ENCODE measurements around the gene SP140L.

GRCh38 chr2:230327418-230328154 lies 593 bp downstream of the SP140L start:
- TF ChIP-seq CTCF (IDR thresholded peaks at IDR 0.05; ENCODE audit: low read depth, low read length, poor library complexity, severe bottlenecking) (no peak), EZH2phosphoT487 (IDR thresholded peaks at IDR 0.05; ENCODE audit: borderline replicate concordance, low read length) (no peak)
